NCI-H226 (cell line): ENCODE data around the gene SMYD3.
A peak's percentile ranks its signal among the peaks of the same experiment; 100 is the strongest.

Source experiments
- DNase-seq: peaks from one replicate; pipeline ENCODE4 v3.0.0-alpha.2; 2015

Gene SMYD3

GRCh38 chr1:245810789-245811337 is 696.2 kb downstream of the SMYD3 start:
- DNase-seq, result no peak

- DNase-seq, result no peak
These were observed 696.8 kb downstream of the SMYD3 start for GRCh38 chr1:245810181-245810769.

GRCh38 chr1:245809361-245809760 is 697.7 kb downstream of the SMYD3 start:
- DNase-seq, result no peak

- no peak for DNase-seq
These were observed 698.9 kb downstream of the SMYD3 start for GRCh38 chr1:245807954-245808719.

GRCh38 chr1:245807306-245807705 is 699.8 kb downstream of the SMYD3 start:
- no peak for DNase-seq

GRCh38 chr1:245805532-245805931 is 701.5 kb downstream of the SMYD3 start:
- no peak for DNase-seq

DNA sequence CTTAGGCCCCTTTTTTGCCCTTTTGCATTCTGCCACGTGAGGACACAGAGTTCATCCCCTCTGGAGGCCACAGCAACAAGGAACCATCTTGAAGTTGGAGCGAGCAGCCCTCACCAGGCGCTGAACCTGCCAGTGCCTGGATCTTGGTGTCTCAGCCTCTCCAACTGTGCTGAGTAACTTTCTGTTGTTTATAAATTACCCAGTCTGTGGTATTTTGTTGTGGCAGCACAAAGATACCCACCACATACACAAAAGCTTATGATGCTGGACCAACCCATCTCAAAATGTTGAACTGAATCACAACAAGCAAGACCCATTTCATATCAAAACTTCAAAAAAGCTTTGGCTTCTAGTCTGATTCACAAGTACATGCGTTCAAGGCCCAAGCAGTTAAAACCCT is 702.4 kb downstream of the SMYD3 start:
- no peak for DNase-seq

- DNase-seq, result no peak
These were observed 703.4 kb downstream of the SMYD3 start for GRCh38 chr1:245803666-245804037.

DNA sequence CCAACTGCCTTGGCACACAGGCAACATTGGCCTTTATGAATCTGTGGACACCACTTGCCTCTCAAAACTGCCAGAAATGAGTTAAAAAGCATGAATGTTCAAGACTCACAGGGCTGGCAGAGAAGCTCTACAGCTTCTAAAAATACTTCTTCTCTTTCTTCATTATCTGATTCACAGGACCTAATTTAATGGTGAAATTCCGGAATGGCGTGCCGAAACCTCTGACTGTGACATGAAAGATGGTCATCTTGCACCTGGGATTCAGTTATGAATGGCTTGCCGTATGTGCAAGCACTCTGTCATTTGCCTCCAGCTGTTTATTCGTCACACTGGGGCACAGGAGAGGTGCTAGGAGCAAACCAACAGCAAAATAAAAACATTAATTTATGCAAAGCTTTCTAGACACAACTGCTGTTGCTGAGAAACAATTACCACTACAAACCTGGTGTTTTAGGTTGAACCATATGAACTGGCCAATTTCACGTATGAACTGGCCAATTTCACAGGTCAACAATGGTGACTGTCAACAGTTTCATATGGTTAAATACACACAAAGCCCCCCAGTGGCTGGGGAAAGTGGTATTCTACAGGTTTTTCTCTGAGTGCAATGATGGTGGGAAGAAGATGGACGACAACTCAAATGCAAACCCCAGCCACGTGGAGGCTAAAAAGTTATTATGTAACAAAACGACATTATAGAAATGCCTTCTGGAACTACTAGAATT is 704.0 kb downstream of the SMYD3 start:
- DNase-seq, result no peak

GRCh38 chr1:245800901-245801605 is 706.0 kb downstream of the SMYD3 start:
- peak; percentile 35 for DNase-seq

DNA sequence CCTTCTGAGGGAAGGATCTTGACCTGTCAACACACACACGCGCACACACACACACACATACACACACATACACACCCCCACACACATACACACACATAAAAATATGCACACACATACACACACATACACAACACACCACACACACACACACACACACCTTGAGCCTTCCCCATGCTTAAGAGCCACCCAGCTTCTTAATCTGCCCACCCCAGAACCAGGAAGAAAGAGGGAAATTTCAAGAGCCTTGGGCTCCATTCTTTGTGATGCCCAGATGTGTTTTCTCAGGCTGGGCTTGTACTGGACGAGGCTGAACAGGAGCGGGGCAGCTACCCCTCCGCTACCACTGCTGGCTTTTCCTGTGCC is 708.7 kb downstream of the SMYD3 start:
- DNase-seq, result no peak

DNA sequence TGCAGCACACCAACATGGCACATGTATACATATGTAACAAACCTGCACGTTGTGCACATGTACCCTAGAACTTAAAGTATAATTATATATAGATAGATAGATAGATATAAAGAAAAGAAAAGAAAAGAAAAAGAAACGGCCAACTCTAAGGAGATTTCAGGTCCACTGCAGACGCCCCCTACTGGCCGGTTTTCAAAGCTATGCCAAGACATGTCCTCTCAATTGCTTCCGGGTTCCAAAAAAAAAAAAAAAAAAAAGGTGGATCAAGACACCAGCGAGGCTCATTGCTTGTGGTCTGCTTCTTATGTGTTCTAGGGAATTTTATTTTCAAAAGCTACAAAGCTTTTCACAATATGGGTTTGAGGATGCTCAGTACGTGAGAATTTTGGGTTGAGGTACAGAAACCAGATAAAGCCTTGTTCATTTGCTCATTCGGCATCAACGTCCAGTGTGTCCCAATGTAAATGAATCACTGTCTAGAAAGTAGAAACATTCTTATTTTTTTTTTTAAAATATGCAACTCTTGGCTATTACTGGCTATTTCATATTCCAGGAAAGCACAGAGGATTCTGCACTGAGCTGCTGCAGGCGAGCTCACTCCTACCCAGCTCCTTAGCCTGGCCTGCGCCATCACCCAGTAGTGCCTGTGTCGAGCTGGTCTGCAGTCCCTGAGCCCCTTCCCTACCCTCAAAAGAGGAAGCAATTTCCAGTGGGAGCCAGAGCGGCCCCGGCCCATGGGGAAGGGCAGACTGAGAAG is 709.3 kb downstream of the SMYD3 start:
- no peak for DNase-seq

- DNase-seq, result no peak
These were observed 715.4 kb downstream of the SMYD3 start for GRCh38 chr1:245791410-245792312.

DNA sequence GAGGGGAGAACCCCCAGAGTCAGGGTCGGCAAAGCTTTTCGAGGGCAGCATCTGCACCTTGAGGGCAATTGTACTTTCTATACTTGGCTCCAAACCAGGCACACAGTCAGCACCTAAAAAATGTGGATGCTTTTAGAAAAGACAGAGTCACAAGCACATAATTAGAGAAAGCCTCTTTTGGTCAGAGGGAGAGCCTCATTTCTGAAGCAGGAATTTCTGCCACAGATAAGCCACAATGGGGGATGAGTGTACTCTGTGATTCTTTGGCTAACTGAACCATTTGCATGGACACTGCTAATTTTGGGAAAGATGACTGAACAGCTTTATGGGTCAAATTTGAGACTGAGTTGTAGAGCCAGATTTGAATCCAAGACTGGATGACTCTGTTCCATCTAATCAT is 716.6 kb downstream of the SMYD3 start:
- peak; percentile 59 for DNase-seq

GRCh38 chr1:245788886-245789285 is 718.2 kb downstream of the SMYD3 start:
- DNase-seq, result no peak

DNA sequence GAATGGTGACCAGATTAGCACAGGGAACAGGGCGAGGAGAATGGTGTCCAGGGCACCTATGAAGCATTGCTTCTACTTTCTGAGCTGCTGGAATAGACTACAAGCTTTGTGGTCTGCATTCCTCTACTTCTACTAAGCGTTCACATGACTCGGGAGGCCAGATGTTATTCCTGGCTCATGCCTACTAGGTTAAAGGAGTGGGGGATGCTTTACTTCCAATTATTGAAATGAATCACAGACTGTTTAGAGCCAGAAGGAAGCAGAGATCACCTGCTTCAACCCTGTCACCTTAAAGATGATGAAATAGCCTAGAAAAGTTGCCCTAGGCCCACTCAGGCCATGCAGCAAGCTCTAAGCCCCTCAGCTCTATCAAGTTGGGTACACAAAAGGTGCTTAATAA is 718.8 kb downstream of the SMYD3 start:
- DNase-seq, result peak; percentile 88

- no peak for DNase-seq
These were observed 720.1 kb downstream of the SMYD3 start for GRCh38 chr1:245786948-245787347.

GRCh38 chr1:245779797-245780755 is 727.0 kb downstream of the SMYD3 start:
- DNase-seq, result no peak

- DNase-seq, result no peak
These were observed 729.3 kb downstream of the SMYD3 start for GRCh38 chr1:245777752-245778151.

DNA sequence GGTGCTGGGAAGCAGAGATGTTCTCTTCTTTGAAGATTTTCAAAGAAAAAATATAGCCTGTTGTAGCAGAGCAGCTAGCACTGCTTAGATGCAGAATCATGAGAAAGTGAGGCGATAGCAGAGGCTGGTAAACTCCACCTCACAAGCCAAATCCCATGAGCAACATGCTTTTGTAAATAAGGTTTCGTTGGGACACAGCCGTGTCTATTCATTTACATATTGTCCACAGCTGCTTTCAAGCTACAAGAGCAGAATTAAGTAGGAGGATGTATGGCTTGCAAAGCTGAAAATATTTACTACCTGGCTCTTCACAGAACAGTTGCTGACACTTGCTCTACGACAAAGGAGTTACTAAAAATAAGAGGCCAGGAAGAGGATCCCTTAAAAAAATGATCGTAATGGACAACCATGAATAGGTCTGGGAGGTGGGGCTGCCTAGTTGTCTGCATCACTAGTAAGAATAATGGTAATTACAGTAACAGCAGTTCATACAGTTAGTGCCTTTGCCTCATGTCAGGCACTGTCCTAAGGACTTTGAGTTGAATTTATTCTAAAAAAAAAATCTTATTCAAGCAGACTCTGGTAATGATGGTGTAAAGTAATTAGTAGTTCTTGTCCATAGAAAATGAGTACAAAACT is 730.3 kb downstream of the SMYD3 start:
- DNase-seq, result no peak
